Adipose tissue (tissue), 3 donors: Measurements from ENCODE around the gene SAMD11. TPM values are rescaled to one million over a fixed set of nuclear protein-coding genes. Genes with fewer than 3 reads are reported as not detected.
"Not testable (repeated sequence)": the region's sequence is repeated elsewhere in the genome, so short reads cannot be mapped to it uniquely, and the experiment has no call there.

ENCODE experiments used
- H3K27ac ChIP-seq: one replicate; pipeline ENCODE4 v1.5.1; 2013; ENCODE audit warnings: low read depth, low read length
- WGBS, 3 donors: extraction: QIAGEN DNeasy Blood & Tissue Kit; methylation state at CpG; one replicate each; pipeline ENCODE4 v1.1.7; 2013; 5-methylcytosine and 5-hydroxymethylcytosine counted together
- polyA plus RNA-seq, 3 donors: library from polyadenylated mRNA; stranded (reverse); fragments of 200-250 nt; gene quantifications; one replicate each; pipeline ENCODE4 v1.2.3, GENCODE V29; 2013
- donor health status: healthy with polysubstance abuse.
- donor health status: Bipolar disorder and iron deficiency.
- donor health status: healthy.

Gene SAMD11
- polyA plus RNA-seq = 1 to 10 TPM in 2 of 3 donors, under 1 TPM in 1; 1.00 to 7.9 (median 1.2) TPM

- H3K27ac ChIP-seq = no peak within 1 kb of the TSS
- 5 to 8% (median 5%) methylated on average over 65 to 72 of the region's 72 CpGs for WGBS, 3 donors
Observed at GRCh38 chr1:923131-923990, at the start of gene SAMD11. SAMD11 (plus strand) TSS chr1:923923; CDS start chr1:924432, 509 bp downstream.

GRCh38 chr1:876428-877208 is 47.1 kb upstream of the SAMD11 start:
- 64 to 71% (median 68%) methylated on average over 8 of the region's 8 CpGs for WGBS, 3 donors
- not testable (repeated sequence) for H3K27ac ChIP-seq

- not testable (repeated sequence) for H3K27ac ChIP-seq
- WGBS, 3 donors = 62 to 69% (median 68%) methylated on average over 4 to 5 of the region's 5 CpGs
Observed at GRCh38 chr1:877209-877986, 46.3 kb upstream of the SAMD11 start.

- WGBS, 3 donors = 30 to 44% (median 31%) methylated on average over 2 of the region's 2 CpGs
- not testable (repeated sequence) for H3K27ac ChIP-seq
Observed at GRCh38 chr1:880511-880910, 43.2 kb upstream of the SAMD11 start.

- not testable (repeated sequence) for H3K27ac ChIP-seq
- WGBS, 3 donors = 88 to 90% (median 90%) methylated on average over 2 of the region's 2 CpGs
Observed at GRCh38 chr1:880915-881314, 42.8 kb upstream of the SAMD11 start.

GRCh38 chr1:886311-886710 is 37.4 kb upstream of the SAMD11 start:
- no peak overlapping the region for H3K27ac ChIP-seq
- 73 to 77% (median 73%) methylated on average over 1 of the region's 1 CpG for WGBS, 3 donors

- WGBS, 3 donors = 90 to 92% (median 91%) methylated on average over 11 of the region's 11 CpGs
- no peak overlapping the region for H3K27ac ChIP-seq
Observed at GRCh38 chr1:886760-887159, 37.0 kb upstream of the SAMD11 start.

GRCh38 chr1:888297-888696 is 35.4 kb upstream of the SAMD11 start:
- no peak overlapping the region for H3K27ac ChIP-seq

GRCh38 chr1:889774-890173 is 33.9 kb upstream of the SAMD11 start:
- not testable (repeated sequence) for H3K27ac ChIP-seq
- WGBS, 3 donors = 79 to 89% (median 88%) methylated on average over 4 of the region's 4 CpGs

GRCh38 chr1:890234-890633 is 33.5 kb upstream of the SAMD11 start:
- 59 to 85% (median 76%) methylated on average over 8 to 9 of the region's 9 CpGs for WGBS, 3 donors
- H3K27ac ChIP-seq = not testable (repeated sequence)

GRCh38 chr1:890661-891060 is 33.1 kb upstream of the SAMD11 start:
- WGBS, 3 donors = 25 to 47% (median 35%) methylated on average over 3 of the region's 3 CpGs

GRCh38 chr1:897226-897625 is 26.5 kb upstream of the SAMD11 start:
- no peak overlapping the region for H3K27ac ChIP-seq
- 31 to 65% (median 42%) methylated on average over 8 of the region's 8 CpGs for WGBS, 3 donors

More at GRCh38 chr1:890661-891060, 33.1 kb upstream of the SAMD11 start:
- no peak overlapping the region for H3K27ac ChIP-seq

- 59 to 69% (median 63%) methylated on average over 17 of the region's 17 CpGs for WGBS, 3 donors
- not testable (repeated sequence) for H3K27ac ChIP-seq
Observed at GRCh38 chr1:897951-898350, 25.8 kb upstream of the SAMD11 start.

- no peak overlapping the region for H3K27ac ChIP-seq
- 78 to 83% (median 81%) methylated on average over 8 of the region's 8 CpGs for WGBS, 3 donors
Observed at GRCh38 chr1:899636-900317, 23.9 kb upstream of the SAMD11 start.

GRCh38 chr1:901108-901859 is 22.4 kb upstream of the SAMD11 start:
- no peak overlapping the region for H3K27ac ChIP-seq
- WGBS, 3 donors = 72 to 81% (median 81%) methylated on average over 18 of the region's 18 CpGs

GRCh38 chr1:902802-903201 is 20.9 kb upstream of the SAMD11 start:
- no peak overlapping the region for H3K27ac ChIP-seq
- WGBS, 3 donors = 93 to 95% (median 93%) methylated on average over 21 of the region's 21 CpGs

- H3K27ac ChIP-seq = no peak overlapping the region
- 89 to 95% (median 94%) methylated on average over 10 of the region's 10 CpGs for WGBS, 3 donors
Observed at GRCh38 chr1:903305-903704, 20.4 kb upstream of the SAMD11 start.
